ENCODE results near the gene SMIM35. TPM values are rescaled to one million over a fixed set of nuclear protein-coding genes. Genes with fewer than 3 reads are reported as not detected.

SMIM35 gene
- total RNA-seq, 3 donors from 2014 or later (not counting 1 experiment from before 2014, with no cell fraction given) = 0.30 to 0.68 (median 0.33) TPM

GRCh38 chr11:117997823-117998579, 88.8 kb downstream of the SMIM35 start:
- peak in 1 of 2 donors; percentile 9 for DNase-seq
- no peak for ATAC-seq
- Mint-ChIP-seq H3K4me3 (no peak overlapping the region), H3K9me3 (no peaks in the 10 kb centered on the region), H3K4me1 (peaks cover 78 to 90% of the 10 kb centered on the region in 2 donors), H3K27ac (peak overlapping the region; percentile 93 to 97), H3K36me3 (peaks cover 19% of the 10 kb centered on the region), H3K27me3 (ENCODE audit: low read depth in 2 of 2) (no peaks in the 10 kb centered on the region)
- H3K9me3 ChIP-seq (ENCODE audit: control insufficient read depth, insufficient read depth, low read length) = no peaks in the 10 kb centered on the region
- H3K27ac ChIP-seq (ENCODE audit: low read length) = no peak overlapping the region
- H3K4me3 ChIP-seq (ENCODE audit: low read length) = no peak overlapping the region
- TF ChIP-seq CTCF (IDR thresholded peaks at IDR 0.05) = no peak
- peaks cover 85% of the 10 kb centered on the region for H3K36me3 ChIP-seq (ENCODE audit: control insufficient read depth, insufficient read depth, low read length)
- intact Hi-C loops (cut with micrococcal nuclease) = no loop called here
- WGBS (ENCODE audit: insufficient coverage) = 81% methylated on average over 9 of the region's 9 CpGs
- peaks cover 88% of the 10 kb centered on the region for H3K4me1 ChIP-seq (ENCODE audit: control insufficient read depth, insufficient read depth, low read length)
- H3K27me3 ChIP-seq (ENCODE audit: control insufficient read depth, insufficient read depth, low read length) = no peaks in the 10 kb centered on the region

GRCh38 chr11:117997406-117997805, 89.4 kb downstream of the SMIM35 start:
- Histone ChIP-seq H3K27me3 (ENCODE audit: control insufficient read depth, insufficient read depth, low read length) (no peaks in the 10 kb centered on the region), H3K27ac (ENCODE audit: low read length) (no peak overlapping the region), H3K4me3 (ENCODE audit: low read length) (no peak overlapping the region), H3K36me3 (ENCODE audit: control insufficient read depth, insufficient read depth, low read length) (peaks cover 91% of the 10 kb centered on the region), H3K4me1 (ENCODE audit: control insufficient read depth, insufficient read depth, low read length) (peaks cover 84% of the 10 kb centered on the region), H3K9me3 (ENCODE audit: control insufficient read depth, insufficient read depth, low read length) (no peaks in the 10 kb centered on the region)
- Mint-ChIP-seq H3K9me3 (no peaks in the 10 kb centered on the region), H3K4me1 (peaks cover 78 to 90% of the 10 kb centered on the region in 2 donors), H3K27me3 (ENCODE audit: low read depth in 2 of 2) (no peaks in the 10 kb centered on the region), H3K27ac (peak overlapping the region; percentile 93 to 97), H3K36me3 (peaks cover 25% of the 10 kb centered on the region), H3K4me3 (no peak overlapping the region)
- WGBS (ENCODE audit: insufficient coverage) = 90% methylated on average over 2 of the region's 2 CpGs
- ATAC-seq (peak in 1 of 3 donors; percentile 10), DNase-seq (no peak)
- TF ChIP-seq CTCF (IDR thresholded peaks at IDR 0.05) = no peak
- intact Hi-C loops (cut with micrococcal nuclease) = no loop called here

- intact Hi-C loops (cut with micrococcal nuclease) = no loop called here
- Histone ChIP-seq H3K9me3 (ENCODE audit: control insufficient read depth, insufficient read depth, low read length) (no peaks in the 10 kb centered on the region), H3K4me3 (ENCODE audit: low read length) (no peak overlapping the region), H3K27ac (ENCODE audit: low read length) (no peak overlapping the region), H3K4me1 (ENCODE audit: control insufficient read depth, insufficient read depth, low read length) (peaks cover 80% of the 10 kb centered on the region), H3K36me3 (ENCODE audit: control insufficient read depth, insufficient read depth, low read length) (peaks cover 100% of the 10 kb centered on the region), H3K27me3 (ENCODE audit: control insufficient read depth, insufficient read depth, low read length) (no peaks in the 10 kb centered on the region)
- no peak for ATAC-seq
- no peaks in the 10 kb centered on the region for H3K27me3 Mint-ChIP-seq (ENCODE audit: low read depth in 2 of 2)
- no peak for DNase-seq
- H3K27ac Mint-ChIP-seq = peak overlapping the region; percentile 93 to 98
- TF ChIP-seq CTCF (IDR thresholded peaks at IDR 0.05) = no peak
- H3K9me3 Mint-ChIP-seq = no peaks in the 10 kb centered on the region
- peaks cover 39% of the 10 kb centered on the region for H3K36me3 Mint-ChIP-seq
- H3K4me1 Mint-ChIP-seq = peaks cover 78 to 90% of the 10 kb centered on the region in 2 donors
- H3K4me3 Mint-ChIP-seq = no peak overlapping the region
- 99% methylated on average over 4 of the region's 4 CpGs for WGBS (ENCODE audit: insufficient coverage)
These were observed 90.7 kb downstream of the SMIM35 start for GRCh38 chr11:117996058-117996457.

Data from natural killer cell (primary cell).